IMR-90 (cell line): ENCODE measurements around the gene CRTC1. TPM values are rescaled to one million over a fixed set of nuclear protein-coding genes. Genes with fewer than 3 reads are reported as not detected.

Experiments used
- ATAC-seq: fragments of 200-7000 bp; cut with Tn5 transposase; 2 replicates; pipeline ENCODE4 v1.9.1; 2020; ENCODE audit warnings: low read depth, mild to moderate bottlenecking, moderate library complexity
- BruUV-seq: library from RNA; stranded (reverse); fragments of 400-500 nt; replicated peaks from 2 replicates; lab custom pipeline; 2021; lab: Mats Ljungman, UMichigan
- CTCF ChIA-PET: fragments of 300-600 bp; formaldehyde crosslinking; extraction: SDS; loops from one replicate; lab custom pipeline; 2021; ENCODE audit warnings: antibody characterized with exemption; lab: Yijun Ruan, JAX
- POLR2A ChIA-PET: fragments of 300-600 bp; sonication (Branson Sonifier 250); formaldehyde crosslinking; loops from one replicate; lab custom pipeline; 2022; ENCODE audit warnings: antibody characterized with exemption; ENCODE audit not compliant: unreplicated experiment; lab: Charles Lee
- DNase-seq: peaks from one replicate; pipeline ENCODE4 v3.0.0; 2013
- H2AFZ ChIP-seq: replicated peaks from 2 replicates; pipeline ENCODE3; 2013; ENCODE audit warnings: low read length, mild to moderate bottlenecking; ENCODE audit not compliant: poor library complexity
- H2AK5ac ChIP-seq: 2 replicates; pipeline ENCODE4 v1.6.1; 2013; ENCODE audit warnings: low read depth, low read length, inconsistent platforms
- H2AK9ac ChIP-seq: replicated peaks from 2 replicates; pipeline ENCODE3; 2013; ENCODE audit warnings: mild to moderate bottlenecking, low read depth, low read length, moderate library complexity; ENCODE audit not compliant: poor library complexity
- H2BK120ac ChIP-seq: 2 replicates; pipeline ENCODE4 v1.6.1; 2013; ENCODE audit warnings: low read depth, low read length, inconsistent platforms
- H2BK15ac ChIP-seq: 3 replicates; pipeline ENCODE4 v1.6.1; 2013; ENCODE audit warnings: low read depth, low read length, inconsistent platforms
- H2BK20ac ChIP-seq: 2 replicates; pipeline ENCODE4 v1.6.1; 2013; ENCODE audit warnings: low read depth, mild to moderate bottlenecking, inconsistent platforms, low read length, moderate library complexity
- H2BK5ac ChIP-seq: 2 replicates; pipeline ENCODE4 v1.6.1; 2013; ENCODE audit warnings: mild to moderate bottlenecking, low read depth, low read length, inconsistent platforms; ENCODE audit not compliant: poor library complexity, severe bottlenecking
- H3K14ac ChIP-seq: replicated peaks from 2 replicates; pipeline ENCODE4 v1.6.1; 2013; ENCODE audit warnings: low read depth, low read length, inconsistent platforms
- H3K18ac ChIP-seq: 2 replicates; pipeline ENCODE4 v1.6.1; 2013; ENCODE audit warnings: low read depth, low read length, control low read depth
- H3K23ac ChIP-seq: 2 replicates; pipeline ENCODE4 v1.6.1; 2013; ENCODE audit warnings: low read depth, low read length, inconsistent platforms
- H3K27ac ChIP-seq: 2 replicates; pipeline ENCODE4 v1.5.1; 2013; ENCODE audit warnings: mild to moderate bottlenecking, control low read depth, low read length; ENCODE audit not compliant: insufficient read depth
- H3K27me3 ChIP-seq: 2 replicates; pipeline ENCODE4 v1.6.1; 2013; ENCODE audit warnings: low read length; ENCODE audit not compliant: control insufficient read depth, insufficient read depth
- H3K36me3 ChIP-seq: 2 replicates; pipeline ENCODE4 v1.6.1; 2013; ENCODE audit warnings: low read length, mixed read lengths; ENCODE audit not compliant: control insufficient read depth, insufficient read depth
- H3K4ac ChIP-seq: 2 replicates; pipeline ENCODE4 v1.6.1; 2013; ENCODE audit warnings: low read depth, low read length, inconsistent platforms
- H3K4me1 ChIP-seq: 2 replicates; pipeline ENCODE4 v1.6.1; 2013; ENCODE audit warnings: low read length, mixed read lengths; ENCODE audit not compliant: control insufficient read depth, insufficient read depth
- H3K4me2 ChIP-seq: 2 replicates; pipeline ENCODE4 v1.6.1; 2013; ENCODE audit warnings: low read depth, mild to moderate bottlenecking, control low read depth, low read length, moderate library complexity
- H3K4me3 ChIP-seq: 2 replicates; pipeline ENCODE4 v1.5.1; 2013; ENCODE audit warnings: low read depth, mild to moderate bottlenecking, control low read depth, low read length, moderate library complexity; ENCODE audit not compliant: insufficient read depth
- H3K56ac ChIP-seq: 2 replicates; pipeline ENCODE4 v1.6.1; 2013; ENCODE audit warnings: low read length, inconsistent platforms; ENCODE audit not compliant: insufficient read depth; ENCODE audit errors: extremely low read depth
- H3K79me1 ChIP-seq, 2 experiments: 2 replicates each; pipeline ENCODE4 v1.6.1; 2013; ENCODE audit warnings: low read length in 2 of 2, inconsistent platforms in 1 of 2, low read depth in 1 of 2
- H3K9ac ChIP-seq: 2 replicates; pipeline ENCODE4 v1.6.1; 2013; ENCODE audit warnings: low read depth, low read length, control low read depth
- H3K9me1 ChIP-seq: 2 replicates; pipeline ENCODE4 v1.6.1; 2013; ENCODE audit warnings: low read length, inconsistent platforms; ENCODE audit not compliant: insufficient read depth
- H3K9me3 ChIP-seq: 2 replicates; pipeline ENCODE4 v1.6.1; 2013; ENCODE audit warnings: low read length; ENCODE audit not compliant: control insufficient read depth, insufficient read depth
- H4K20me1 ChIP-seq: 2 replicates; pipeline ENCODE4 v1.6.1; 2013; ENCODE audit warnings: low read length, inconsistent platforms; ENCODE audit not compliant: insufficient read depth
- H4K5ac ChIP-seq: 2 replicates; pipeline ENCODE4 v1.6.1; 2013; ENCODE audit warnings: mild to moderate bottlenecking, low read depth, low read length, control low read depth
- H4K8ac ChIP-seq, 2 experiments: 2 replicates each; pipeline ENCODE4 v1.6.1; 2013; ENCODE audit warnings: low read depth in 2 of 2, low read length in 2 of 2, control low read depth in 1 of 2, inconsistent platforms in 1 of 2
- H4K91ac ChIP-seq: 2 replicates; pipeline ENCODE4 v1.6.1; 2013; ENCODE audit warnings: low read depth, low read length, inconsistent platforms; ENCODE audit not compliant: insufficient read depth
- CEBPB ChIP-seq: IDR thresholded peaks from 2 replicates; pipeline ENCODE4 v1.6.1; 2012; ENCODE audit warnings: low read depth, low read length, improper control_type of control experiment
- CHD1 ChIP-seq: IDR thresholded peaks from 2 replicates; pipeline ENCODE4 v1.6.1; 2012; ENCODE audit warnings: low read depth, low read length, improper control_type of control experiment
- FOS ChIP-seq: fragments of 150-350 bp; IDR thresholded peaks from 2 replicates; pipeline ENCODE4 v1.6.1; 2016; ENCODE audit warnings: low read depth, low read length
- MAFK ChIP-seq: IDR thresholded peaks from 2 replicates; pipeline ENCODE4 v1.6.1; 2012; ENCODE audit warnings: low read depth, low read length, improper control_type of control experiment
- RCOR1 ChIP-seq: IDR thresholded peaks from 2 replicates; pipeline ENCODE4 v1.6.1; 2012; ENCODE audit warnings: mild to moderate bottlenecking, low read length, improper control_type of control experiment; ENCODE audit not compliant: insufficient replicate concordance
- RFX5 ChIP-seq: IDR thresholded peaks from 2 replicates; pipeline ENCODE4 v1.8.0; 2012; ENCODE audit warnings: low read depth, mild to moderate bottlenecking, low read length, moderate library complexity
- WGBS, 2 experiments: methylation state at CpG; one replicate each; pipeline versions ENCODE4 v1.1.5 to v1.1.7; 2013; ENCODE audit warnings: missing lambda C conversion rate in 2 of 2; ENCODE audit not compliant: insufficient read length in 1 of 2; ENCODE audit errors: extremely low coverage in 2 of 2; 5-methylcytosine and 5-hydroxymethylcytosine counted together
- dilution Hi-C: fragments of 300-500 bp; cut with HindIII; formaldehyde crosslinking; loops from one replicate; pipeline ENCODE4 v1.14.3; 2018; ENCODE audit warnings: low sequenced_read_pairs; ENCODE audit not compliant: unreplicated experiment
- in situ Hi-C: fragments of 300-500 bp; cut with MboI; formaldehyde crosslinking; loops from 3 replicates; pipeline ENCODE4 v1.14.3; 2019; ENCODE audit warnings: low sequenced_read_pairs, inconsistent platforms, mixed read lengths
- intact Hi-C: fragments of 100-400 bp; cut with micrococcal nuclease; formaldehyde crosslinking; loops from 2 replicates; pipeline ENCODE4 v1.10.0; 2022
- polyA plus RNA-seq, 3 experiments: library from polyadenylated mRNA; depleted of rRNA; stranded (reverse); fragments of >200 nt; gene quantifications; 2 replicates each; pipeline ENCODE4 v1.2.3, GENCODE V29; 2012; ENCODE audit warnings: low replicate concordance in 1 of 3
- total RNA-seq: library from RNA; depleted of rRNA; stranded (reverse); fragments of >200 nt; gene quantifications from 2 replicates; pipeline ENCODE4 v1.2.3, GENCODE V29; 2012
- TF ChIP-seq, protein P1 (sequence below): conservative IDR thresholded peaks from 2 replicates; pipeline ENCODE4 v1.5.1; 2012; ENCODE audit warnings: mild to moderate bottlenecking, low read depth, low read length, improper control_type of control experiment
- TF ChIP-seq, protein P2 (sequence below): fragments of 150-350 bp; IDR thresholded peaks from 2 replicates; pipeline ENCODE4 v1.6.1; 2017; ENCODE audit warnings: mild to moderate bottlenecking, antibody characterized with exemption, low read length, low read depth

Gene CRTC1
- total and polyA plus RNA-seq, 2 of the 4 experiments (the other 2 are of a cell fraction) = 0.18 to 5.7 TPM

DNA sequence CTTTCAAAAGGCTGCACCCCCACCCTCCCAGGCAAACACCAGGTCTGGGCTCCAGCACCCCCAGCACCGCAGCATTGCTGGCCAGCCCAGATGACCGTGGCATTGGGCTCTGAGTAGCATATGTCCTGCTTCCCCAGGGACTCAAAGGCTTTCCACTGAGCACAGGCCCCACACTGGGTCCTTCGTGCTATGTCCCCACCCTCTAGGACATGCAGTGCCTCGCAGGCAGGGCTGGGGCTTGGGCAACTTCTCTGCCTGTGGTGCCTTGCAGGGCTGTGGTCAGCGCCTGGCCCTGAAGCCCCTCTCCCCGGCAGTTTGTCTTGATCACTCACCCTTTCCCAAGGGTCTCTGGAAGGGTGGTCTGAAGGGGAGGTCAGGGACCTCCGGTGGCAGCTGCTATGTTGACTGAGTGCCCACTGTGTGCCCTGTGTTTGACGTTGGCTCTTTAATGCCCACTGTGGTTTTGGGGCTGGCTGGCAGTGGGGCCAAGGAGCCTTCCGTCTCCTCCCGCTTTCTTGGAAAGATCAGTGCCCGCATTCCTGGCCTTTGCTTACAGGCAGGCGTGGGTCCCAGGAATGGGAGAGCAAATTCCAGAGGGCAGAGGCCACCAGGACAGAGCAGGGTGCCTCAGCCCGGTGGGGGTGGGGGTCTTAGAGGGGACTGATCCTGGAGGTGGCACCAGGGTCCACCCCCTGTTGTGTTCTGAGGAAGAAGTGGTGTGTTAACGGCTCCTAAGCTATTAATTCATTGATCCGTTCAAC is 20.3 kb upstream of the CRTC1 start (continued):
- TF ChIP-seq, protein P1, sequence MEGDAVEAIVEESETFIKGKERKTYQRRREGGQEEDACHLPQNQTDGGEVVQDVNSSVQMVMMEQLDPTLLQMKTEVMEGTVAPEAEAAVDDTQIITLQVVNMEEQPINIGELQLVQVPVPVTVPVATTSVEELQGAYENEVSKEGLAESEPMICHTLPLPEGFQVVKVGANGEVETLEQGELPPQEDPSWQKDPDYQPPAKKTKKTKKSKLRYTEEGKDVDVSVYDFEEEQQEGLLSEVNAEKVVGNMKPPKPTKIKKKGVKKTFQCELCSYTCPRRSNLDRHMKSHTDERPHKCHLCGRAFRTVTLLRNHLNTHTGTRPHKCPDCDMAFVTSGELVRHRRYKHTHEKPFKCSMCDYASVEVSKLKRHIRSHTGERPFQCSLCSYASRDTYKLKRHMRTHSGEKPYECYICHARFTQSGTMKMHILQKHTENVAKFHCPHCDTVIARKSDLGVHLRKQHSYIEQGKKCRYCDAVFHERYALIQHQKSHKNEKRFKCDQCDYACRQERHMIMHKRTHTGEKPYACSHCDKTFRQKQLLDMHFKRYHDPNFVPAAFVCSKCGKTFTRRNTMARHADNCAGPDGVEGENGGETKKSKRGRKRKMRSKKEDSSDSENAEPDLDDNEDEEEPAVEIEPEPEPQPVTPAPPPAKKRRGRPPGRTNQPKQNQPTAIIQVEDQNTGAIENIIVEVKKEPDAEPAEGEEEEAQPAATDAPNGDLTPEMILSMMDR = no peak

DNA sequence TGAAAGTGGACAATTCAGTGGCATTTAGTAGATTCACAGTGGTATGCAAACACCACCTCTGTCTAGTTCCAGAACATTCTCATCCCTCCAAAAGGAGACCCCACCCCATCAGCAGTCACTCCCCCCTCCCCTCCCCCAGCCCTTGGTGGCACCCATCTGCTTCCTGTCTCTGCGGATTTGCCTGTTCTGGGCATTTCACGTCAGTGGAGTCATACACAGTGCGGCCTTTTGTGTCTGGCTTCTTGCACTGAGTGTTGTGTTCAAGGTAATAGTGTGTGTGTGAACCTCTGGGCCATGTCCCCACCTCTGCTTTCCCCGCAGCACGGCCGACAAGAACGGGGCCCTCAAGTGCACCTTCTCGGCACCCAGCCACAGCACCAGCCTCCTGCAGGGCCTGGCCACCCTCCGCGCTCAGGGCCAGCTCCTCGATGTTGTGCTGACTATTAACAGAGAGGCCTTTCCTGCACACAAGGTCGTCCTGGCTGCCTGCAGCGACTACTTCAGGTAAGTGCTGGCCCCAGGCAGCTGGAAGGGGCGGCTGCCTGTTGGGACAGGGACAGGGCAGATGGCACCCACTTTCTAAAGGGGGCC is 19.4 kb upstream of the CRTC1 start:
- 79% methylated on average over 5 of the region's 14 CpGs; no CpG with 5 or more reads in 1 of the 2 experiments for WGBS, 2 experiments
- ATAC-seq (no peak), DNase-seq (no peak)
- H4K91ac ChIP-seq = no peak overlapping the region
- peaks cover 5% of the 10 kb centered on the region for H4K20me1 ChIP-seq
- no peak overlapping the region for H4K5ac ChIP-seq
- H3K56ac ChIP-seq = no peak overlapping the region
- BruUV-seq = no TSS peak
- H3K27ac ChIP-seq = no peak overlapping the region
- intact Hi-C loops (no loop called here), in situ Hi-C loops (no loop called here), dilution Hi-C loops (no loop called here)
- H2BK5ac ChIP-seq = no peak overlapping the region
- no peak overlapping the region for H3K4me3 ChIP-seq
- peaks cover 22% of the 10 kb centered on the region for H3K9me1 ChIP-seq
- H3K18ac ChIP-seq = no peak overlapping the region
- no peak overlapping the region for H2BK120ac ChIP-seq
- peaks cover 29% of the 10 kb centered on the region for H3K4me1 ChIP-seq
- H3K23ac ChIP-seq = no peak overlapping the region; the same call in 1 of the 2 replicates
- peaks cover 20 to 39% of the 10 kb centered on the region in 2 experiments; a peak in 3 of 4 replicates for H3K79me1 ChIP-seq
- H2AFZ ChIP-seq = no peak overlapping the region
- no peak overlapping the region for H3K4me2 ChIP-seq
- H2BK15ac ChIP-seq = no peak overlapping the region
- ChIA-PET POLR2A (interaction anchor here (0.6 kb wide), 1 partner anchor 161 kb away, joined by 3 read pairs; no protein-coding TSS in a partner anchor), CTCF (no interaction called here)
- H3K9me3 ChIP-seq = no peaks in the 10 kb centered on the region
- H2AK9ac ChIP-seq = no peak overlapping the region
- TF ChIP-seq CHD1 (no peak), MAFK (no peak), CEBPB (no peak), FOS (no peak), RCOR1 (no peak), RFX5 (no peak)
- TF ChIP-seq, protein P2, sequence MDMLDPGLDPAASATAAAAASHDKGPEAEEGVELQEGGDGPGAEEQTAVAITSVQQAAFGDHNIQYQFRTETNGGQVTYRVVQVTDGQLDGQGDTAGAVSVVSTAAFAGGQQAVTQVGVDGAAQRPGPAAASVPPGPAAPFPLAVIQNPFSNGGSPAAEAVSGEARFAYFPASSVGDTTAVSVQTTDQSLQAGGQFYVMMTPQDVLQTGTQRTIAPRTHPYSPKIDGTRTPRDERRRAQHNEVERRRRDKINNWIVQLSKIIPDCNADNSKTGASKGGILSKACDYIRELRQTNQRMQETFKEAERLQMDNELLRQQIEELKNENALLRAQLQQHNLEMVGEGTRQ = no peak
- no peak overlapping the region for H3K4ac ChIP-seq
- no peak overlapping the region for H3K9ac ChIP-seq
- H3K27me3 ChIP-seq = no peaks in the 10 kb centered on the region
- peaks cover 26% of the 10 kb centered on the region for H3K36me3 ChIP-seq
- no peak overlapping the region for H2AK5ac ChIP-seq
- H4K8ac ChIP-seq = peak overlapping the region in 1 of 2 experiments; percentile 16; a peak in 1 of 4 replicates
- no peak overlapping the region for H3K14ac ChIP-seq
- no peak overlapping the region for H2BK20ac ChIP-seq
